GDM1 (cell line): Measurements from ENCODE around the gene TNNC1.
A peak's percentile ranks its signal among the peaks of the same experiment; 100 is the strongest.

Experiments used
- DNase-seq: peaks from one replicate; lab custom pipeline; 2025; lab: John Stamatoyannopoulos, UW

TNNC1 gene

GRCh38 chr3:52430416-52430810, 23.4 kb downstream of the TNNC1 start:
- no peak for DNase-seq

GRCh38 chr3:52429779-52430415, 23.9 kb downstream of the TNNC1 start:
- no peak for DNase-seq

- DNase-seq = no peak
Measured at GRCh38 chr3:52429031-52429430, 24.8 kb downstream of the TNNC1 start.

- peak; percentile 29 for DNase-seq
Measured at GRCh38 chr3:52428151-52429005, 25.5 kb downstream of the TNNC1 start.

- DNase-seq = no peak
Measured at GRCh38 chr3:52423173-52423572, 30.7 kb downstream of the TNNC1 start.

- no peak for DNase-seq
Measured at GRCh38 chr3:52422669-52423068, 31.2 kb downstream of the TNNC1 start.

GRCh38 chr3:52420388-52420787, 33.5 kb downstream of the TNNC1 start:
- DNase-seq = no peak

GRCh38 chr3:52415800-52416199, 38.0 kb downstream of the TNNC1 start:
- no peak for DNase-seq

- no peak for DNase-seq
Measured at GRCh38 chr3:52408466-52408865, 45.4 kb downstream of the TNNC1 start.

- DNase-seq = no peak
Measured at GRCh38 chr3:52407779-52408178, 46.1 kb downstream of the TNNC1 start.

GRCh38 chr3:52406791-52407510, 46.9 kb downstream of the TNNC1 start:
- DNase-seq = no peak

GRCh38 chr3:52406231-52406661, 47.6 kb downstream of the TNNC1 start:
- DNase-seq = no peak

GRCh38 chr3:52405601-52406110, 48.2 kb downstream of the TNNC1 start:
- no peak for DNase-seq

- no peak for DNase-seq
Measured at GRCh38 chr3:52405066-52405465, 48.8 kb downstream of the TNNC1 start.

GRCh38 chr3:52404391-52404790, 49.5 kb downstream of the TNNC1 start:
- DNase-seq = no peak

GRCh38 chr3:52403955-52404354, 49.9 kb downstream of the TNNC1 start:
- DNase-seq = no peak

- DNase-seq = no peak
Measured at GRCh38 chr3:52403271-52403841, 50.5 kb downstream of the TNNC1 start.

- DNase-seq = no peak
Measured at GRCh38 chr3:52402706-52403270, 51.1 kb downstream of the TNNC1 start.

GRCh38 chr3:52402101-52402521, 51.7 kb downstream of the TNNC1 start:
- DNase-seq = no peak

GRCh38 chr3:52401551-52401950, 52.3 kb downstream of the TNNC1 start:
- no peak for DNase-seq
